NCI-H748 (cell line): ENCODE data around the gene POU6F2.
A peak's percentile ranks its signal among the peaks of the same experiment; 100 is the strongest.

ENCODE experiments used
- DNase-seq: peaks from one replicate; lab custom pipeline; 2025; ENCODE audit not compliant: unreplicated experiment; lab: John Stamatoyannopoulos, UW

Gene POU6F2

GRCh38 chr7:39062811-39063210, 85.1 kb downstream of the POU6F2 start:
- no peak for DNase-seq

- DNase-seq = no peak
Measured at GRCh38 chr7:39069031-39069430, 91.3 kb downstream of the POU6F2 start.

GRCh38 chr7:39069896-39070881, 92.5 kb downstream of the POU6F2 start:
- no peak for DNase-seq

- DNase-seq = no peak
Measured at GRCh38 chr7:39071116-39071515, 93.4 kb downstream of the POU6F2 start.

- peak; percentile 96 for DNase-seq
Measured at GRCh38 chr7:39073432-39073831, 95.7 kb downstream of the POU6F2 start.

- DNase-seq = no peak
Measured at GRCh38 chr7:39075210-39075609, 97.5 kb downstream of the POU6F2 start.

GRCh38 chr7:39083781-39084180, 106.1 kb downstream of the POU6F2 start:
- peak; percentile 44 for DNase-seq

- peak; percentile 96 for DNase-seq
Measured at GRCh38 chr7:39084349-39084748, 106.6 kb downstream of the POU6F2 start.

GRCh38 chr7:39085189-39085588, 107.5 kb downstream of the POU6F2 start:
- no peak for DNase-seq

- peak; percentile 90 for DNase-seq
Measured at GRCh38 chr7:39085590-39086049, 107.9 kb downstream of the POU6F2 start.

GRCh38 chr7:39086638-39087360, 109.1 kb downstream of the POU6F2 start:
- DNase-seq = peak; percentile 73

GRCh38 chr7:39088730-39089593, 111.3 kb downstream of the POU6F2 start:
- DNase-seq = no peak

GRCh38 chr7:39091145-39091544, 113.4 kb downstream of the POU6F2 start:
- no peak for DNase-seq

GRCh38 chr7:39091774-39092173, 114.1 kb downstream of the POU6F2 start:
- no peak for DNase-seq

GRCh38 chr7:39094731-39095130, 117.0 kb downstream of the POU6F2 start:
- no peak for DNase-seq

- DNase-seq = no peak
Measured at GRCh38 chr7:39095875-39096619, 118.3 kb downstream of the POU6F2 start.

GRCh38 chr7:39098506-39098905, 120.8 kb downstream of the POU6F2 start:
- DNase-seq = no peak

GRCh38 chr7:39099146-39099545, 121.4 kb downstream of the POU6F2 start:
- DNase-seq = no peak

GRCh38 chr7:39100270-39100669, 122.6 kb downstream of the POU6F2 start:
- no peak for DNase-seq

GRCh38 chr7:39102234-39102633, 124.5 kb downstream of the POU6F2 start:
- DNase-seq = peak; percentile 93
